ENCODE data around the gene DNAJA3.

The DNAJA3 gene

GRCh38 chr16:4450931-4451519, 25.4 kb downstream of the DNAJA3 start:
- H3K4me1 Mint-ChIP-seq, result peaks cover 26% of the 10 kb centered on the region
- no peaks in the 10 kb centered on the region for H3K27me3 Mint-ChIP-seq (ENCODE audit: low read depth)
- peak overlapping the region; percentile 53 to 73 (median 58) for H3K27ac Mint-ChIP-seq
- TF ChIP-seq CTCF (IDR thresholded peaks at IDR 0.05; ENCODE audit: unreplicated experiment in 3 of 3), result no peak
- H3K9me3 Mint-ChIP-seq, result no peaks in the 10 kb centered on the region
- no peak overlapping the region for H3K4me3 Mint-ChIP-seq
- H3K36me3 Mint-ChIP-seq (ENCODE audit: low read depth), result peaks cover 54% of the 10 kb centered on the region

GRCh38 chr16:4452674-4453073, 27.0 kb downstream of the DNAJA3 start:
- peak overlapping the region in 1 of 3 experiments; percentile 17 for H3K27ac Mint-ChIP-seq
- H3K27me3 Mint-ChIP-seq (ENCODE audit: low read depth), result no peaks in the 10 kb centered on the region
- H3K4me1 Mint-ChIP-seq, result peaks cover 26% of the 10 kb centered on the region
- no peak overlapping the region for H3K4me3 Mint-ChIP-seq
- peaks cover 46% of the 10 kb centered on the region for H3K36me3 Mint-ChIP-seq (ENCODE audit: low read depth)
- no peak for TF ChIP-seq CTCF (IDR thresholded peaks at IDR 0.05; ENCODE audit: unreplicated experiment in 3 of 3)
- no peaks in the 10 kb centered on the region for H3K9me3 Mint-ChIP-seq

GRCh38 chr16:4454623-4455022, 29.0 kb downstream of the DNAJA3 start:
- Mint-ChIP-seq H3K27me3 (ENCODE audit: low read depth) (no peaks in the 10 kb centered on the region), H3K4me3 (no peak overlapping the region), H3K4me1 (peaks cover 33% of the 10 kb centered on the region), H3K36me3 (ENCODE audit: low read depth) (peaks cover 42% of the 10 kb centered on the region), H3K27ac (peak overlapping the region in 1 of 3 experiments; percentile 51), H3K9me3 (no peaks in the 10 kb centered on the region)
- no peak for TF ChIP-seq CTCF (IDR thresholded peaks at IDR 0.05; ENCODE audit: unreplicated experiment in 3 of 3)

- no peak overlapping the region for H3K27ac Mint-ChIP-seq
- no peak for TF ChIP-seq CTCF (IDR thresholded peaks at IDR 0.05; ENCODE audit: unreplicated experiment in 3 of 3)
- no peak overlapping the region for H3K4me3 Mint-ChIP-seq
- H3K9me3 Mint-ChIP-seq, result no peaks in the 10 kb centered on the region
- H3K36me3 Mint-ChIP-seq (ENCODE audit: low read depth), result peaks cover 41% of the 10 kb centered on the region
- H3K27me3 Mint-ChIP-seq (ENCODE audit: low read depth), result no peaks in the 10 kb centered on the region
- peaks cover 33% of the 10 kb centered on the region for H3K4me1 Mint-ChIP-seq
These were observed 29.4 kb downstream of the DNAJA3 start for GRCh38 chr16:4455081-4455480.

GRCh38 chr16:4455951-4456350, 30.3 kb downstream of the DNAJA3 start:
- TF ChIP-seq CTCF (IDR thresholded peaks at IDR 0.05; ENCODE audit: unreplicated experiment in 3 of 3), result no peak
- no peak overlapping the region for H3K27ac Mint-ChIP-seq
- H3K4me3 Mint-ChIP-seq, result no peak overlapping the region
- H3K4me1 Mint-ChIP-seq, result peaks cover 27% of the 10 kb centered on the region
- H3K27me3 Mint-ChIP-seq (ENCODE audit: low read depth), result no peaks in the 10 kb centered on the region
- peaks cover 36% of the 10 kb centered on the region for H3K36me3 Mint-ChIP-seq (ENCODE audit: low read depth)
- H3K9me3 Mint-ChIP-seq, result no peaks in the 10 kb centered on the region

- Mint-ChIP-seq H3K27ac (no peak overlapping the region), H3K4me1 (peaks cover 7% of the 10 kb centered on the region), H3K9me3 (no peaks in the 10 kb centered on the region), H3K4me3 (no peak overlapping the region), H3K36me3 (ENCODE audit: low read depth) (peaks cover 29% of the 10 kb centered on the region), H3K27me3 (ENCODE audit: low read depth) (no peaks in the 10 kb centered on the region)
- TF ChIP-seq CTCF (IDR thresholded peaks at IDR 0.05; ENCODE audit: unreplicated experiment in 3 of 3), result no peak
These were observed 35.2 kb downstream of the DNAJA3 start for GRCh38 chr16:4460936-4461249.

Data from nephron (organoid).